Activated CD4-positive, alpha-beta T cell treated with anti-CD3 and anti-CD28 coated beads, Interleukin-2, amount 50 U/mL, for 1 hour (primary cell): ENCODE data around the gene CYFIP2.

ENCODE experiments used
- DNase-seq: peaks from one replicate; pipeline ENCODE4 v3.0.0-alpha.2; 2020

The CYFIP2 gene

DNA sequence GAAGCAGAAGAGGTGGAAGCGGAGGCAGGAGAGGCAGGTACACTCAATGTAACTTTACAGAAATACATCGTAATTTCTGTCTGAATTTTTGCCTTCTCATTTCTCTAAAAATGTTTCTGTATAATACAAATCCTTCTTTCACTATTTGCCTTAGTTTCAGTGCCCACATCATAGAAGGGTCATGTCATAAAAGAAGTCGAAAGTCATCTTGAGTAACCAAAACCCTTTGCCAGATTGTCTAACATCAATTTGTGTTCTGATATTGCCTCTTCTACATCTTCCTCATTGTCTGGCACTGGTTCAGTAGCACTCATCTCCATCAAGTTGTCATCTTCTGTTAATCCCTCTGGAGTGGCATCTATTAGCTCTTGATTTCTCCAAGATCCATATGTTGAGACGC is 6.2 kb upstream of the CYFIP2 start:
- no peak for DNase-seq

DNA sequence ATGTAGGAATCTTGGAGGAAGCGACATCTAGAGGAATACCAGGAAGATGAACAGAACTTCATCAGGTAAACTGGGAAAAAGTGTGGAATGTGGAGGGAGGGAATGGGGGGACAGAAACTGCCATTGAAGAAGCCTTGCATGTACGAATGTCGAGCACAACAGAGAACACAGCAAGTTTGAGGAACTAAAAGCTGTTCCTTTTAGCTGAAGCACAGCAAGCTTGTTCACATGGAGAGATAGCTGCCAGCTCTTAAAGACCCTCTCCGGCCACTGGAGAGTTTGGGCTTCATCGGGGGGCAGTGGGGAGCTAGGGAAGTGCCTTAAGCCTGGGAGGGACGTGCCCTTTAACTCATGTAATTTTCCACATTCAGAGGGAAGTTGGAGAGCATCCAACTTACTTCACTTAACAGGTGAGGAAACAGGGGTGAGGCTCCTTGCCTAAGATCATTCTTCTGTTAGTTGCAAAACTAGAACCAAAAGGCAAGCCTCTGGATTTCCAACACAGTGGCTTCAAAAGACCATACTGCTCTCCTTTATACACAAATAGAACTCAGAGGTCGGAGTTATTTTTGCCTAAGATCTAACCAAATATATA is 2.3 kb upstream of the CYFIP2 start:
- no peak for DNase-seq

- DNase-seq, result peak; percentile 36
These were observed 524 bp downstream of the CYFIP2 start for GRCh38 chr5:157266286-157267007.

DNA sequence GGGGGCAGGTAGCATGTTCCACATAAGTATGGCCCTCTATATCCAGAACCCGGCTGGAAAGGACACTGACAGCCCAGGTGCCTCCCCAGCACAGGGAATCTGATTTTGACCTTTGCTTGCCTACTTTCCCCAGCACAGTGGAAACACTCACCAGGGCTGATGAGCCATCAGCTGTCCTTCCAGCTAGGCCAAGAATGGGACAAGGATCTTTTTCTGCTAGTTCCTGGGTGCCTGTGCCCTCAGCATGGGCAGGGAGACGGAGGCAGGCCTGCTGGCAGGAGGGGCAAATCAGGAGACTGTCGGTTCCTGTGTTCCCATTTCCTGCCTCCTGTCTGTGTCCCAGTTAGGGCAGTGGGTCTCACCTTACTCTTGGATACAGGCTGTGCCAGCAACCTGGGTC is 1.1 kb downstream of the CYFIP2 start:
- DNase-seq, result no peak

DNA sequence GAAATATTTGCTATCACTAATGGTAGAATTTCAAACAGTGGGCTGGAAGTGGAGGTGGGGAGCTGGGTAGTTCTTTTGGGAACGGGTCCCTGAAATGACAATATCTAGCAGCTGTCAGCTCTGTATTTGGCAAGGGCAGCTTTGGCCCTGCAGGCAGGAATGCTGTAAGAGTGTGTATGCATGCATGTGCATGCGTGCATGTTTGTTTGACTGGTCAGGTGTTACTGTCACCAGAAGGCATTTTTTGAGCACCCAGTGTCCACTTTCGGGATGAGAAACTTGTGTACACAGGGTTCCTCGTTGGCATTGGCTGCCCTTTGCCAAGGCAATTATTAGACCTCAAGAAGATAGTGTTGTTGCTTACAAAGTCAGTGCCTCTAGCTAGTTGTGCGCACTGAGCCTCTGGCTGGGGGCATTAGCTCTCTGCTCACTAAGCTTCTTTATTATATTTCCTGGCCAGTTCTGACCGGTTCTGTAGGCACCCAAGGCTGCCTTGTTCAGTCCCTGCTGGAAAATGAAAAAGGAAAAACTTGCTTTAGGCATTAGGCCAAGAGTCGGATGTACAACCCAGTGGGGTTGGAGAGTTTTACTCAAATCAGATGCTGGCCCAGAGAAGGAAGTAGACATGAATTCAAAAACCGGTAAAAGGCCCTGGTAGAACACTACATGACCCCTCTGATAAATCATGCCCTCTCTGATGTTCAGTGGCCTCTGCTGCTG is 2.0 kb downstream of the CYFIP2 start:
- no peak for DNase-seq

DNA sequence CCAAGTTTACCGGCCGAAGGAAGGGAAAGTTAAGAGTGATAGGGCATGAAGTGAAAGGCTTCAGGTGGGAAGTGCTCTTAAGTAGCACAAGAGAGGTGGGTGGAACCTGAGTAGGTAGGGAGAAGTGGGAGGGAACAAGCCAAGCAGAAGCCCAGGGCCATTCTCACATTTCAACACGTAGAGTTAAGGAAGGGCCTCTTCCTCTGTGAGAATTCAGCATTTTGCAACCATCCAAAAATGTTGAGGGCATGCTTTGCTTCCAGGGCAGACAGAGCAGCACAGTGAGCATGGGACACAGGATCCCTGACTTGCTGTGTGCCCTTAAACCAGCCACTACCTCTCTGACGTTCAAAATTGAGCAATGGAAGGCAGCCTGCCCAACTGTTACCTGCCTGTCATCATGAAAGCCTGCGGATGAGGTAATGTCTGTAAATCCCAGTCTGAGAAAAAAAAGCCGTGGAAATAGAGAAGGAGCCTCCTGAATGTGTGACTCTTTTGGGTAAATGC is 3.3 kb downstream of the CYFIP2 start:
- DNase-seq, result no peak

DNA sequence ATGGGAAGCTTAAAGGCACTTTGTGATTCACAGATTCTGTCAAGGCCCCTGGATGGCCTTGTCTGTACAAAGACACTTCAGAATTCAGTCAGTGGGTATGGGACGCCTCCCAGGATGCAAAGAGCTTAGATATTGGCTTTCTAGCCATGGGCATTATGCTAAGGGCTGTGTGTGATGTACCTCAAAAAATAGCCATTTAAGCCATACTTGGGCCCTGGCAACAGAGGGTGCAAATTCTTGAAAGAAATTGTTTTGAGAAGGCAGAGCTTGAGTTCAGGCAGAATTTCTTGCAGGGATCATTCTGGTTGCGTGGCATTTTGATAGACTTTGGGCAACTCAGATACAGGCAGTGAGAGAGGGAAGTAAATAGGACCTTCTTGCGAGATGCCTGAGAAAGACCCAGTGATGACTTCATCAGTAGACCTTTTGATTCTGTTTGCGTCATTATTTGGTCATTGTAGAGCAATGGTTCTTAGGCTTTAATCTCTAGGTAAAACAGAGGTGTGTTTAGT is 3.9 kb downstream of the CYFIP2 start:
- DNase-seq, result no peak

DNA sequence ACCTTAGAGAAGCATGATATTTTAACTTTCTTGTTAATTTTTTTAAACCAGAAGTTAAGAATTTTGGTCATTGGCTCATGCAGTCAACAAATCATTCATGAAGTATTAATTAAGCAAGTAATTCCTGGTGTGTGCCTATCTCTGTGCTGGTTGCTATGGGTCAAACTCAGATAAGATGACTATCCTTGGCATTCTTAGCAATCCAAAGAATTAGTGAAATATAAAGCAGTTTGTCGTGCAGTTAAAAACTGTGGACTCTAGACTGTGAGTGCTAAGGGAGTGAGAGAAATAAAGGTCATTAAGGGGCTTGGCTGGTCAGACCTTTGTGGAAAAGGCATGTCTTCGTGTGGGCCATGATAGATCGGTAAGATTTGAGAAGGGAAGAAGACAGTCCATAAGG is 4.8 kb downstream of the CYFIP2 start:
- no peak for DNase-seq

- DNase-seq, result peak; percentile 81
These were observed 5.9 kb downstream of the CYFIP2 start for GRCh38 chr5:157271740-157272271.

DNA sequence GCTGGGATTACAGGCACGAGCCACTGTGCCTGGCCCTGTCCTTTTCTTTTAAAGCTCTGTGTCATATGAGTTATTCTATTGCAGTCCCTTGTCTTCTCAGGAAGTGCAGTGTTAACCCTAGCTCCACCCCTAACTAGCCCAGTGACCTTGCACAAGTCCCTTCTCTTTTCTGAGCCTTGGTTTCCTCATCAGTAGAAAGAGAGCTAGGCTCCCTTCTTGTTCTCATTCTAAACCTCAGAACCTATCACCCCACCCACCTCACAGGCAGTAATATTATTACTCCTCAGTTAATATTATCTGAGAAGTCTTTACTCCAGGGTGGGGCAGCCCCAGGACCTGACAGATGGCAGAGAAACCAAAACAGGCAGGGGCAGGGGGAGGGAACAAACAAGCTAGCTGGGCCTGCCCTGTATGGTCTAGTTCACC is 7.2 kb downstream of the CYFIP2 start:
- no peak for DNase-seq

DNA sequence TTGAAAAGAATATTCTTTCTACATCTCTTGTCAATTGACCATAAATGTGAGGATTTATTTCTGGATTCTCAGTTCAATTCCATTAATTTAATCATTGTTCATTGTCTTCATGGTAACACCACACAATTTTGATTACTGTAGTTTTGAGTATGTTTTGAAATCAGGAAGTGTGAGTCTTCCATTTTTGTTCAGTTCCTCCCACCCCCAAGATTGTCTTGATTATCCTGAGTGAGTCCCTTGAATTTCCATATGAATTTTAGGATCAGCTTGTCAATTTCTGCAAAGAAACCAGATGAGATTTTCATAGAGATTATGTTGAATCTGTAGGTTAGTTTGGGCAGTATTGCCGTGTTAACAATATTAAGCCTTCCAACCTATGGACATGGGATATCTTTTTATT is 9.5 kb downstream of the CYFIP2 start:
- no peak for DNase-seq

DNA sequence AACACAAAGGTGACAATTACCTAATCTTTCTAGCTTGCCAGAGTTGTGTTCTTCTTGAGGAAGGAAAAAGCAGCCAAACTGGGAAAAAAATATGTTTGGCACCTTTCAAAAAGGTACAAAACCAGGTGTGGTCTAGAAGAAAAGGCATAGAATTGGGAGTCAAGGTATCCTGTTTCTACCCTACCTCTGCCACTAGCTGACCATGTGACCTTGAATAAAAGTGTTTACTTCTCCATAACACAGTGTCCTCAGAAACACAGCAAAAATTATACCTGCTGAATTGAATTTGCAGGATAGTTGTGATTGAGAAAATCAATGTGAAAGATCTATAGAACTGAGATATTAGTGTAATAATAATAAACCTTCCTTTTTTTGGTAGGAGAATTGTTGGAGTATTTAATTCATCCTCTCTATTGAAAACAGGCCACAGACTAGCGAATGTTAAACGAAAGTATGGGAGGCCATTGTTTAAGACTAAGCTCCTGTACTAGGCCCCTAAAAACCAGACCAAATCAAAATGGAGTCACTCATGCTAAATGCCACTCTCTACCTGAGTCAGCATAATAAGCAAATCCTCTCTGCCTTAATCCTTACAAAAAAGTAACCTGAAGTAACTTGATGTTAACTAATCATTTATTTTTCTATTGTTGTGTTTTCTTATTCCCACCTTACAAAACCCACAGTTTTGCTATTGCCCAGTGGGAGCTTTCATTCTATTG is 12.6 kb downstream of the CYFIP2 start:
- no peak for DNase-seq

DNA sequence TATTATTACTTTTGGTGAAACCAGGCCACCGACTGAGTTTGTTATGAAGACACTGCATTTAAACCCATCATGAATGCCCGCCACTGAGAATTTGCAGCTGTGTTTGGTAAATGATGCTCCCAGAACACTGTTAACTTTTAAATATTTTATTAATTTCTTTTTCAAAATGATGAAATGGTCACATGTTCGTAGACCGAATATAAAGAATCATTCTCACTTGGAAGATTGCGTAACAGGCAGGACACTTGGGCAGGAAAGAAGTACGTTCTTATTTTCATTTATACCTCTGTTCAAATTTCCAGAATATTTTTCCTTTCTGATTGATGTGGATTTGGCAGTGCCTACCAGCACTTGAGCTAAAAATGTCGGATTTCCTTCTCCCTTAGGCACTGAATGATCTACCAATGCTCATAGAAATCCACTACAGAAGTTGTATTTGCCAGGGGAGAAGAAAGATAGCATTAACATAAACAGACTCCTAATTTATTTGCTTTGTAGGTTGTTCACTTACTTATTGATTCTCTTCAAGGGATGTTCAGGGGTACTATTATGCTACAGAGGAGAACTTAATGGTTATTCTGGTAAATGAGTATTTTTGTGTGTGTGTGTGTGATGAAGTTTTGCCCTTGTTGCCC is 13.8 kb downstream of the CYFIP2 start:
- DNase-seq, result no peak

DNA sequence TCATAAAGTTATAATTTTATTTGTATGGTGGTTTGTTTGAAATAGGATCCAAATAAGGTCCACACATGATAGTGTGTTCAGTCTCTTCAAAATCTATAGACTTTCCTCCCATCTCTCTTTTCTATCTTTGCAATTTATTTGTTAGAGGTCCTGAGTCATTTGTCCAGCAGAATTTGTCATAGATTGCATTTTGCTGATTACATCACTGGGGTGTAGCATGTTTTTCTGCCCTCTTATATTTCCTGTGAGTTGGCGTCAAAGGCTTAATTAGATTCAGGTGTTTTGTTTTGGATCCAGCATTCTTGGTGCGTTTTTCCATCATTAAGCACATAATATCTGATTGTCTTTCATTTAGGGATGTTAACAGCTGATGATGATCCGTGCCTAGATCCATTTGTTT is 15.0 kb downstream of the CYFIP2 start:
- DNase-seq, result no peak

DNA sequence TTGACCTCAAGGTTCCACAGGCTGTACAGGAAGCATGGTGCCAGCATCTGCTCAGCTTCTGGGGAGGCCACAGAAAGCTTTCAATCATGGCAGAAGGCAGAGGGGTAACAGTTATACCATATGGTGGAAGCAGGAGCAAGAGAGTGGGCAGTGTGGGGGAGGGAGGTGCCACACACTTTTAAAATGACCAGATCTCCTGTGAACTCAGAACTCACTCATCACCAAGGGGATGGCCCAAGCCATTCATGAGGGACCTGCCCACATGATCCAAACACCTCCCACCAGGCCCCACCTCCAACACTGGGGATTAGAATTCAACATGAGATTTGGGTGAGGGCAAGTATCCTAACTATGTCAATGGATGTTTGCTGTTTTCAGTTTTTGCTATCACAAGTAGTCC is 16.2 kb downstream of the CYFIP2 start:
- no peak for DNase-seq

DNA sequence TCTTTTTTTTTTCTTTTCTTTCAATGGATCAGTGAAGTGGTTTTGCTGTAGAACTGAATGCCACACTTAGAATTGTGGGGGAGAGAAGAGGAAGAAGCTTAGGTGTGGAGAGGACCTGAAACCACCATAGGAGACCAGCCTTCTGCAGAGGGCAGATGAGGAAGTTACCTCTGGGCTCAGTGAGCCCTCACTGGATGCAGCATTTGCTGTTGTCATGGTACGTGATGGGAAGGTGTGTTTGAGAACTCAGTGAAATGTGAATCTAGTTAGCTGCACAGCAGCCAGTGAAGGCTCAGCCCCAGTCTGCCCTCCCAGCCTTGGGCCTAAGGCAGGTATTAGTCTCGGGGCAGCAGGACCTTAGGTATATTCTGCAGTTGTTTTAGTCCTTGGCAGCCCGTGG is 17.5 kb downstream of the CYFIP2 start:
- no peak for DNase-seq

DNA sequence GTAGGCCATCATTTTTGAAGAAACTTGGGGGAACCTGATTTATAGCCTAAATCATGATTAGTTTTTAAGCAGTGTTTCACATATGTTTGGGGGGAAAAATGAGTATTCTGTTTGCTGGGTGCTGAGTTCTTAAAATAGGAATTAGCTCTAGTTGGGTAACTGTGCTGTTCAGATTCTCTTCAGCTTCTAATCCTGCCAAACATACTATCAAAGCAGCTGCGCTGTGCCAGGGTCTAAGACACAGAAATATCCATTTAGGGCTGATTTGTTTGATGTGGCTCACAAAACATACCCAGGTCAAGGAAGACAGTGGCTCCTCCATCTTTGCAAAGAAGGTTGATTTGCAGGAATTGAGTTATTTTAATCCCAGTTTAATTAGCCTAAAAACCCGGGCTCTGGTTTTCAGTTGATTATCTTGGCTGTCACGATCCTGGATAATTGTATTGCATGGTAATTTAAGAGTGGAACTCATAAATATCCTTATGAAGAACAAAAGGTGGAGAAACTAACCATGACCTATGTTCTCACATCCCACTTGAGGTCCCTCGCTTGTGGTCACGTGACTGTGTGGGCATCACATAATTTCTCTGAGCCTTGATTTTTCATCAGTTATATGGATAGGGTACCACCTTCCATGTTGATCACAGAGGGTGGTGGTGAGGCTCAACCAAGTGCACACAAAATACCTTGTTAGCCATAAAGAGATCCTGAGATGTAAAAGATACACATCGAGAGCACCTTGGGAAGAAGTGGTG is 18.7 kb downstream of the CYFIP2 start:
- DNase-seq, result no peak

- DNase-seq, result no peak
These were observed 19.6 kb downstream of the CYFIP2 start for GRCh38 chr5:157285310-157286035.

DNA sequence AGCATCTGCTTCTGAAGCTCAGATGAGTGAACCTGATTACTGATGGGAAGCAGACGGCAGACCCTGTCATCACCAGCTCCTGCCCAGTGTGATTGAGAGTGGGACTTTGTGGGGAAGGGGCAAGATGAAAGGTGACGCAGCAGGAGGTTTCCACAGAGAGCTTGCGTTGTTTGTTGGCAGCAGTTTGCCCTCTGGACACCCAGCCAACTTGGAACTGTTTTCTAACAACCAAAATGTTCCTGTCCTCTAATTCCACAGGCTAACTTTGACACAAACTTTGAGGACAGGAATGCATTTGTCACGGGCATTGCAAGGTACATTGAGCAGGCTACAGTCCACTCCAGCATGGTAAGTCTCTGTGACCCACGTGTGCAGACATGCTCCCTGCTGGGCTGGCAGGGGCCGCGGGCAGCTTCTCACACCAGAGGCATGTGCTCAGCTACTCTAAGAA is 20.9 kb downstream of the CYFIP2 start:
- DNase-seq, result no peak

DNA sequence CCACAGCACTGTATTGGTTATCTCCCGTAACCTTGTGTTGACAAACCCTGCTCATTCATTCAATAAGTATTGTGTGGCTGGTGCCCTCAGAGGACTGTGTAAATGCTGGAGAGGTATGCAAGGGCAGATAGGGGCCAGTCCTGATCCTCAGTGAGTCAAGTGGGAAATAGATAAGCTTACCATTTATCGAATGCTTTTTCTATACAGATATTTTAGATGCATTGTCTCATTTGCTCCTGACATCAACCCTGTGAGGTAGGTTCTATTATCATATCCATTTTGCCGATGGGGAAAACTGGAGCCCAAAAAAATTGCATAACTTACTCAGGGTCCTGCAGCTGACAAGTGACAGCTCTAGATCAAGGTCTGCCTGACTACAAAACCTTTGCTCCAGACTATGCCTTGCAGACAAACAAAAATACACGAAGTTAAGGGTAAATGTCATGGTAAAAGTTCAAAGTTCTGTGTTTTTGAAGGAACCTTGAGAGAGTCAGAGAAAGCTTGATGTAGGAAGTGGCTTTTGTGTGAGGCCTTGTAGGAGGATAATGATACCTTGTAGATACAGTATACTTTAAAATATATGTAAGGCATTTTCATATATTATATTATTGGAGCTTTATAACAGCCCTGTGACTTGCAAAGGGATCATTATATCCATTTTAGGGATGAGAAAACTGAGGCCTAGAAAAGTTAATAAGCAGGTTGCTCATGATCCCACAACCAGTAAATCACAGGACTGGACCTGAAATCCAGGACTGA is 22.7 kb downstream of the CYFIP2 start:
- no peak for DNase-seq
